GM23338 (cell line): ENCODE results near the gene HIVEP3. TPM values are rescaled to one million over a fixed set of nuclear protein-coding genes. Genes with fewer than 3 reads are reported as not detected.

Experiments used
- ATAC-seq: fragments of 200-7000 bp; cut with Tn5 transposase; 3 replicates; pipeline ENCODE4 v1.9.1; 2020
- DNase-seq: peaks from one replicate; pipeline ENCODE4 v3.0.0-alpha.2; 2015; ENCODE audit warnings: low spot score
- H2AFZ ChIP-seq: fragments of 200-600 bp; sonication (generic); 2 replicates; pipeline ENCODE4 v1.8.0; 2016; ENCODE audit warnings: antibody characterized with exemption, mild to moderate bottlenecking, moderate library complexity
- H3F3A ChIP-seq: fragments of 200-600 bp; sonication (generic); replicated peaks from 2 replicates; pipeline ENCODE4 v1.8.0; 2017; ENCODE audit warnings: antibody characterized with exemption, mixed run types, low read depth
- H3K27ac ChIP-seq: fragments of 200-600 bp; sonication (generic); 2 replicates; pipeline ENCODE4 v1.6.1; 2016; ENCODE audit warnings: low read depth
- H3K27me3 ChIP-seq: fragments of 200-600 bp; sonication (generic); 2 replicates; pipeline ENCODE4 v1.8.0; 2016; ENCODE audit warnings: mild to moderate bottlenecking, mixed run types, moderate library complexity; ENCODE audit not compliant: insufficient read depth
- H3K36me3 ChIP-seq: fragments of 200-600 bp; sonication (generic); 2 replicates; pipeline ENCODE4 v1.8.0; 2016; ENCODE audit warnings: mild to moderate bottlenecking; ENCODE audit not compliant: insufficient read depth
- H3K4me1 ChIP-seq: fragments of 200-600 bp; sonication (generic); 2 replicates; pipeline ENCODE4 v1.8.0; 2016; ENCODE audit warnings: mild to moderate bottlenecking, moderate library complexity; ENCODE audit not compliant: insufficient read depth
- H3K4me2 ChIP-seq: fragments of 200-600 bp; sonication (generic); 2 replicates; pipeline ENCODE4 v1.7.1; 2017; ENCODE audit warnings: mixed run types
- H3K4me3 ChIP-seq: fragments of 200-600 bp; sonication (generic); 2 replicates; pipeline ENCODE4 v1.6.1; 2016; ENCODE audit warnings: mixed run types
- H3K79me2 ChIP-seq: fragments of 200-600 bp; sonication (generic); replicated peaks from 2 replicates; pipeline ENCODE4 v1.8.0; 2017; ENCODE audit warnings: mild to moderate bottlenecking; ENCODE audit not compliant: insufficient read depth
- H3K9me2 ChIP-seq: fragments of 200-600 bp; sonication (generic); 2 replicates; pipeline ENCODE4 v1.8.0; 2017; ENCODE audit not compliant: insufficient read depth
- H4K20me1 ChIP-seq: fragments of 200-600 bp; sonication (generic); replicated peaks from 2 replicates; pipeline ENCODE4 v1.8.0; 2017; ENCODE audit warnings: mild to moderate bottlenecking; ENCODE audit not compliant: insufficient read depth
- H3K27ac Mint-ChIP-seq: 2 replicates; pipeline ENCODE4 v1.8.0; 2020; ENCODE audit warnings: inconsistent platforms, mild to moderate bottlenecking, moderate library complexity, mixed read lengths
- H3K27me3 Mint-ChIP-seq: 3 replicates; pipeline ENCODE4 v1.8.0; 2022; ENCODE audit warnings: low read depth, mild to moderate bottlenecking, moderate library complexity, mixed read lengths, inconsistent platforms; ENCODE audit not compliant: insufficient read depth, poor library complexity
- H3K36me3 Mint-ChIP-seq: 3 replicates; pipeline ENCODE4 v1.8.0; 2021; ENCODE audit warnings: low read depth, mild to moderate bottlenecking, inconsistent platforms, moderate library complexity, mixed read lengths
- H3K4me1 Mint-ChIP-seq: 3 replicates; pipeline ENCODE4 v1.8.0; 2020; ENCODE audit warnings: mild to moderate bottlenecking, inconsistent platforms, mixed read lengths
- H3K4me3 Mint-ChIP-seq: 3 replicates; pipeline ENCODE4 v1.8.0; 2021; ENCODE audit warnings: moderate library complexity, mild to moderate bottlenecking, inconsistent platforms, mixed read lengths
- H3K9me3 Mint-ChIP-seq: 3 replicates; pipeline ENCODE4 v1.8.0; 2020; ENCODE audit warnings: moderate library complexity, mild to moderate bottlenecking, inconsistent platforms, mixed read lengths
- CTCF ChIP-seq, 2 experiments: fragments of 200-600 bp in 1 of 2; sonication (generic) in 1 of 2; conservative IDR thresholded peaks; 2 replicates each; pipeline versions ENCODE4 v1.5.1 to v1.6.1; 2016 to 2017; ENCODE audit warnings: antibody characterized with exemption in 2 of 2, low read depth in 2 of 2, mild to moderate bottlenecking in 2 of 2, moderate library complexity in 1 of 2
- EZH2 ChIP-seq: fragments of 200-600 bp; sonication (generic); IDR thresholded peaks from one replicate; pipeline ENCODE4 v1.8.0; 2017; ENCODE audit warnings: antibody characterized with exemption, mild to moderate bottlenecking, low read depth; ENCODE audit not compliant: unreplicated experiment
- JUNB ChIP-seq: IDR thresholded peaks from one replicate; pipeline ENCODE4 v1.6.1; 2016; ENCODE audit warnings: antibody characterized with exemption; ENCODE audit not compliant: unreplicated experiment
- NANOG ChIP-seq: IDR thresholded peaks from 2 replicates; pipeline ENCODE4 v1.6.1; 2016; ENCODE audit warnings: antibody characterized with exemption, borderline replicate concordance
- REST ChIP-seq: IDR thresholded peaks from one replicate; pipeline ENCODE4 v1.6.1; 2018; ENCODE audit warnings: antibody characterized with exemption; ENCODE audit not compliant: unreplicated experiment
- STAT1 ChIP-seq: IDR thresholded peaks from one replicate; pipeline ENCODE4 v1.6.1; 2016; ENCODE audit warnings: antibody characterized with exemption; ENCODE audit not compliant: unreplicated experiment
- ZNF114 ChIP-seq: fragments of 250-450 bp; sonication (Bioruptor Pico); IDR thresholded peaks from 2 replicates; pipeline ENCODE4 v1.5.0; 2020; ENCODE audit warnings: mild to moderate bottlenecking, moderate library complexity
- ZNF331 ChIP-seq: fragments of 250-450 bp; sonication (Bioruptor Pico); IDR thresholded peaks from 2 replicates; pipeline ENCODE4 v1.5.0; 2020; ENCODE audit warnings: low read depth, mild to moderate bottlenecking, moderate library complexity
- polyA plus RNA-seq: library from polyadenylated mRNA; unstranded; fragments of >200 nt; fragmentation: Nextera tagmentation; extraction: Ambion mirVana; gene quantifications from 2 replicates; pipeline ENCODE4 v1.2.1, GENCODE V29; 2016
- total RNA-seq: library from RNA; depleted of rRNA; stranded (reverse); fragments of >200 nt; shearing (Covaris generic); gene quantifications from 2 replicates; pipeline ENCODE4 v1.2.3, GENCODE V29; 2014

The HIVEP3 gene
- total and polyA plus RNA-seq, 2 experiments from 2014 or later, result 0.14 to 0.24 TPM

- no peak overlapping the region for H3K4me3 Mint-ChIP-seq
- H3K27ac ChIP-seq, result no peak overlapping the region
- DNase-seq, result no peak
- TF ChIP-seq REST, result no peak
- TF ChIP-seq CTCF (conservative IDR thresholded peaks at IDR 0.05; ENCODE audit: low read depth in 2 of 2), result no peak
- no peak for TF ChIP-seq ZNF114
- TF ChIP-seq ZNF331, result no peak
- TF ChIP-seq EZH2, result no peak
- no peak for TF ChIP-seq JUNB
- TF ChIP-seq NANOG, result no peak
- no peak for TF ChIP-seq STAT1
- H3K79me2 ChIP-seq, result no peaks in the 10 kb centered on the region
- H3K36me3 ChIP-seq, result no peaks in the 10 kb centered on the region
- peaks cover 18% of the 10 kb centered on the region for H3K4me1 Mint-ChIP-seq
- H3K4me2 ChIP-seq, result no peak overlapping the region
- no peaks in the 10 kb centered on the region for H3K27me3 Mint-ChIP-seq
- peaks cover 8% of the 10 kb centered on the region; the same call in 1 of the 2 replicates for H3K9me2 ChIP-seq
- no peak for ATAC-seq
- H3K4me1 ChIP-seq, result no peaks in the 10 kb centered on the region
- no peaks in the 10 kb centered on the region for H3K27me3 ChIP-seq
- no peaks in the 10 kb centered on the region for H3K9me3 Mint-ChIP-seq
- H3K27ac Mint-ChIP-seq, result no peak overlapping the region
- H3K4me3 ChIP-seq, result no peak overlapping the region
- H2AFZ ChIP-seq, result peak overlapping the region; percentile 47
- no peaks in the 10 kb centered on the region for H3F3A ChIP-seq
- no peaks in the 10 kb centered on the region for H4K20me1 ChIP-seq
- no peaks in the 10 kb centered on the region for H3K36me3 Mint-ChIP-seq
These were observed 24.5 kb downstream of the HIVEP3 start for GRCh38 chr1:41894101-41894807.

GRCh38 chr1:41892301-41892781 lies 26.4 kb downstream of the HIVEP3 start:
- Mint-ChIP-seq H3K9me3 (no peaks in the 10 kb centered on the region), H3K27me3 (no peaks in the 10 kb centered on the region), H3K4me3 (no peak overlapping the region), H3K4me1 (peaks cover 6% of the 10 kb centered on the region; the same call in 2 of the 3 replicates), H3K27ac (no peak overlapping the region), H3K36me3 (no peaks in the 10 kb centered on the region; the same call in 2 of the 3 replicates)
- no peaks in the 10 kb centered on the region for H3K79me2 ChIP-seq
- no peak overlapping the region for H3K4me3 ChIP-seq
- TF ChIP-seq REST, result no peak
- H3K4me1 ChIP-seq, result no peaks in the 10 kb centered on the region
- ATAC-seq, result no peak
- H2AFZ ChIP-seq, result no peak overlapping the region
- no peaks in the 10 kb centered on the region for H3K27me3 ChIP-seq
- H3K27ac ChIP-seq, result no peak overlapping the region
- H3K4me2 ChIP-seq, result no peak overlapping the region
- no peak for DNase-seq
- H3F3A ChIP-seq, result no peaks in the 10 kb centered on the region
- no peaks in the 10 kb centered on the region for H3K36me3 ChIP-seq
- H4K20me1 ChIP-seq, result no peaks in the 10 kb centered on the region
- H3K9me2 ChIP-seq, result peaks cover 6% of the 10 kb centered on the region; the same call in 1 of the 2 replicates
